KMS-11 (cell line): ENCODE results near the gene GRAMD4.

Experiments used
- H2AFZ ChIP-seq: fragments of 200-600 bp; sonication (generic); 2 replicates; pipeline ENCODE4 v1.6.1; 2016; ENCODE audit warnings: antibody characterized with exemption, mixed run types, low read depth
- H3K27ac ChIP-seq: fragments of 200-600 bp; sonication (generic); 2 replicates; pipeline ENCODE4 v1.6.1; 2016; ENCODE audit warnings: mild to moderate bottlenecking, mixed run types
- H3K27me3 ChIP-seq: fragments of 200-600 bp; sonication (generic); 2 replicates; pipeline ENCODE4 v1.6.1; 2017; ENCODE audit warnings: mild to moderate bottlenecking, low read depth, mixed run types, moderate library complexity; ENCODE audit not compliant: insufficient read depth
- H3K36me3 ChIP-seq: fragments of 200-600 bp; sonication (generic); 2 replicates; pipeline ENCODE4 v1.6.1; 2017; ENCODE audit warnings: mild to moderate bottlenecking, mixed run types; ENCODE audit not compliant: insufficient read depth
- H3K4me1 ChIP-seq: fragments of 200-600 bp; sonication (generic); 2 replicates; pipeline ENCODE4 v1.6.1; 2016; ENCODE audit warnings: mild to moderate bottlenecking, low read depth, mixed run types; ENCODE audit not compliant: poor library complexity, severe bottlenecking
- H3K4me2 ChIP-seq: fragments of 200-600 bp; sonication (generic); 2 replicates; pipeline ENCODE4 v1.7.0; 2016; ENCODE audit warnings: mild to moderate bottlenecking, mixed run types
- H3K4me3 ChIP-seq: fragments of 200-600 bp; sonication (generic); IDR thresholded peaks from 2 replicates; pipeline ENCODE4 v1.6.1; 2017; ENCODE audit warnings: low read depth, low read length, mixed read lengths; ENCODE audit not compliant: insufficient read depth
- H3K79me2 ChIP-seq: fragments of 200-600 bp; sonication (generic); 2 replicates; pipeline ENCODE4 v1.6.1; 2016; ENCODE audit warnings: low read depth, mixed run types; ENCODE audit not compliant: insufficient read depth
- H3K9ac ChIP-seq: fragments of 200-600 bp; sonication (generic); 2 replicates; pipeline ENCODE4 v1.6.1; 2016; ENCODE audit warnings: mild to moderate bottlenecking, mixed run types
- H4K20me1 ChIP-seq: fragments of 200-600 bp; sonication (generic); 2 replicates; pipeline ENCODE4 v1.6.1; 2016; ENCODE audit warnings: mild to moderate bottlenecking, mixed run types; ENCODE audit not compliant: insufficient read depth
- TF ChIP-seq, protein P1 (sequence below): fragments of 200-600 bp; sonication (generic); conservative IDR thresholded peaks from 2 replicates; pipeline ENCODE4 v1.6.1; 2017; ENCODE audit warnings: low read depth, mild to moderate bottlenecking, antibody characterized with exemption, low read length, moderate library complexity, mixed read lengths

The GRAMD4 gene

DNA sequence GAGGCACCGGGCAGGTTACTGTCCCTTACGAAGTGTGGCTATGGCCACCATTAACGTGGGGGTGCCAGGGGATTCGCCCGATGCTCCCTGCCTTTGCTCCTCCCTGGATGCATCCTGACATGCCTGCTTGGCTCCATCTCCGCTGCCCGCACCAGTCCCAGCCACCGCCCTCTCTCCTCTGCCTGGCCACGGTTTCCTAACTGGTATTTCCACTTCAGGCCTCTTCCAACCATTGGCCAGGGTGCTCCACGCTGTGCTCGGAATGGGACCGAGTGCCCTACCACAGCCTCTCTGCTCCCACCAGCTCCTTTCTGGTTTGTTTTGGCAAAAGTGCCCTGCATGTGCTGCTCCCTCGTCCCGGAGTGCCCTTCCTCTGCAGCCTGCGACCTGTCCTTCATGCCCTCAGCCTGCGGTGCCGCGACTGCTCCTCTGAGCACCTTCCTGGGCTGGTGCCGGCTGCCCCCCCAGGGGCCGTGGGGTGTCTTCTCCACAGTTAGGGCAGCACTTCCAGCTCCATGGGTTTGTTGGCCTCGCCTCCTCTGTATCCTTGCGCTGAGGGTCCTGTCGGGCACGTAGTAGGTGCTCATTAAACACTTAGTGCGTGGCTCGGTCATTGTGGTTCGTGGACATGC lies 12.6 kb upstream of the GRAMD4 start:
- no peak overlapping the region for H3K27ac ChIP-seq
- H3K4me2 ChIP-seq = no peak overlapping the region
- H3K36me3 ChIP-seq = no peaks in the 10 kb centered on the region
- H3K27me3 ChIP-seq = no peaks in the 10 kb centered on the region
- no peaks in the 10 kb centered on the region for H3K4me1 ChIP-seq
- TF ChIP-seq, protein P1, sequence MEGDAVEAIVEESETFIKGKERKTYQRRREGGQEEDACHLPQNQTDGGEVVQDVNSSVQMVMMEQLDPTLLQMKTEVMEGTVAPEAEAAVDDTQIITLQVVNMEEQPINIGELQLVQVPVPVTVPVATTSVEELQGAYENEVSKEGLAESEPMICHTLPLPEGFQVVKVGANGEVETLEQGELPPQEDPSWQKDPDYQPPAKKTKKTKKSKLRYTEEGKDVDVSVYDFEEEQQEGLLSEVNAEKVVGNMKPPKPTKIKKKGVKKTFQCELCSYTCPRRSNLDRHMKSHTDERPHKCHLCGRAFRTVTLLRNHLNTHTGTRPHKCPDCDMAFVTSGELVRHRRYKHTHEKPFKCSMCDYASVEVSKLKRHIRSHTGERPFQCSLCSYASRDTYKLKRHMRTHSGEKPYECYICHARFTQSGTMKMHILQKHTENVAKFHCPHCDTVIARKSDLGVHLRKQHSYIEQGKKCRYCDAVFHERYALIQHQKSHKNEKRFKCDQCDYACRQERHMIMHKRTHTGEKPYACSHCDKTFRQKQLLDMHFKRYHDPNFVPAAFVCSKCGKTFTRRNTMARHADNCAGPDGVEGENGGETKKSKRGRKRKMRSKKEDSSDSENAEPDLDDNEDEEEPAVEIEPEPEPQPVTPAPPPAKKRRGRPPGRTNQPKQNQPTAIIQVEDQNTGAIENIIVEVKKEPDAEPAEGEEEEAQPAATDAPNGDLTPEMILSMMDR = no peak
- no peaks in the 10 kb centered on the region for H3K79me2 ChIP-seq
- no peak overlapping the region for H2AFZ ChIP-seq
- no peaks in the 10 kb centered on the region for H4K20me1 ChIP-seq
- no peak overlapping the region for H3K9ac ChIP-seq
- H3K4me3 ChIP-seq = no peak overlapping the region

DNA sequence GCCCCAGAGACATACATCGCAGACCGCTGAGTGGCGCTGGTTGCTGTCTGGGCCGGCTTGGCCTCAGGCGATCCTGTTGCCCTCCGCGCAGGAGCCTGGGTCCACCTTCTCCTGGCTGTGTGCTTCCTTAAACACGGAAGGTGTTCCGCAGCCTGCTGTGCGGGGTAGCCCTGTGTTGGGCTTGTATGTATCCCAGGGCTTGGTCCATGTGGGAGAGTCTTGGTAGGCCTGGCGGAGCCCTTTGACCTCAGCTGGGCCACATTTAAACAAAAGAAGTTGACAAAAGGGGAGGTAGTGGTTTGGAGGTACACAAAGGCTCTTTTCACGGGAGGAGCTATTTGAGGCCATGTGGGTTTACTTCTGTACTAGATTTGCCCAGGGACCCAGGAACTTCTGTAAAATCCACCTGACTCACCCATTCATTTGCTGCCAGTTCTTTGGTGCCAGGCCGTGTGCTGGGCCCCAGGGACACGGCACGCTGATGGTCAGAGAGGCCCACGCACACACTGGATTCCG lies 11.0 kb upstream of the GRAMD4 start:
- Histone ChIP-seq H3K4me1 (no peaks in the 10 kb centered on the region), H3K9ac (no peak overlapping the region), H2AFZ (no peak overlapping the region), H3K27ac (no peak overlapping the region), H3K4me2 (no peak overlapping the region), H3K4me3 (no peak overlapping the region), H3K36me3 (no peaks in the 10 kb centered on the region), H3K27me3 (no peaks in the 10 kb centered on the region), H4K20me1 (no peaks in the 10 kb centered on the region), H3K79me2 (no peaks in the 10 kb centered on the region)
- TF ChIP-seq, protein P1 = no peak

DNA sequence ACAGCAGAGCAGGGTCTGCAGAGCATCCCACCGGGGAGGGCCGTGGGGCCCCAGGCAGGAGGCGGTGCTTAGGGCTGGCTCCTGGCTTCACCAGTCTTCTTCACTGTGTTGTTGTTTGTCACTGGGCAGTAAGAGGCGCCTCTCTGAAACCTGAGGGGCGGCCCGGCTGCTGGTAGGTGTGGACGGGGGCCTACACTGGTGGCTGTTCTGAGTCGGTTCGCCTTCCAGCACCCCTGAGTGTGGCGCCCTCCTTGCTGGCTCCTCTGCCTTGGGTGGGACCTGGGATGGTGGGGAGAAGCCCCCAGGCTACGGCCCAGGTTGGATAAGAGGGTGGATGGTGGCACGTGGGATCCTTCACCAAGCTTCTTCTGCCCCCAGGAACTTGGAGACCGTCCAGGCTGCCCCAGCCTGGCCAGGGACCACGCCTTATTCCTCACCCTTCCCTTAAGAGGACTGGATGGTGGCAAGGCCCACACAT lies 10.4 kb upstream of the GRAMD4 start:
- TF ChIP-seq, protein P1 = no peak
- no peaks in the 10 kb centered on the region for H3K27me3 ChIP-seq
- no peak overlapping the region for H3K4me3 ChIP-seq
- H3K27ac ChIP-seq = no peak overlapping the region
- H3K9ac ChIP-seq = no peak overlapping the region
- no peaks in the 10 kb centered on the region for H3K4me1 ChIP-seq
- H3K4me2 ChIP-seq = no peak overlapping the region
- H4K20me1 ChIP-seq = no peaks in the 10 kb centered on the region
- H3K79me2 ChIP-seq = no peaks in the 10 kb centered on the region
- H3K36me3 ChIP-seq = no peaks in the 10 kb centered on the region
- no peak overlapping the region for H2AFZ ChIP-seq

DNA sequence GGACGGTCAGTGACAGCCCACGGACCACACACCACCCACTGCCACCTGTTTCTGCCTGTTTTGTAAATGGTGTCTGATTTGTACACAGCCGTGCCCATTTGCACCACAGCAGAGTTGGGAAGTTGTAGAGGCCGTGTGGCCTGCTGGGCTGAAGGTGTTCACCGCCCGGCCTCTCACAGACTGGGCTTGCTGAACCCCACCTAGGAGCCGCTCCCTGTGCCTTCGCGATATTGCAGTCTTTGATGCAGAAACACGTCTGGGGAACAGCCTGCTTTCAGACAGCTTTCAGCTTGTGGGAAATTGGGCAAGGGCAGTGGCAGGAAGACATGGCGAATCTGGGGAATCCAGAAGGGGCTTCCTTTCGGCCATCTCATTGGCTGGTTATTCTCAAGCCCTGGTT lies 9.8 kb upstream of the GRAMD4 start:
- H3K4me2 ChIP-seq = no peak overlapping the region
- no peak overlapping the region for H3K27ac ChIP-seq
- H2AFZ ChIP-seq = no peak overlapping the region
- H3K79me2 ChIP-seq = no peaks in the 10 kb centered on the region
- no peak overlapping the region for H3K9ac ChIP-seq
- no peaks in the 10 kb centered on the region for H4K20me1 ChIP-seq
- no peaks in the 10 kb centered on the region for H3K36me3 ChIP-seq
- no peak overlapping the region for H3K4me3 ChIP-seq
- no peaks in the 10 kb centered on the region for H3K27me3 ChIP-seq
- H3K4me1 ChIP-seq = no peaks in the 10 kb centered on the region
- TF ChIP-seq, protein P1 = no peak
